Measurements from ENCODE around the gene ERFL.

DNA sequence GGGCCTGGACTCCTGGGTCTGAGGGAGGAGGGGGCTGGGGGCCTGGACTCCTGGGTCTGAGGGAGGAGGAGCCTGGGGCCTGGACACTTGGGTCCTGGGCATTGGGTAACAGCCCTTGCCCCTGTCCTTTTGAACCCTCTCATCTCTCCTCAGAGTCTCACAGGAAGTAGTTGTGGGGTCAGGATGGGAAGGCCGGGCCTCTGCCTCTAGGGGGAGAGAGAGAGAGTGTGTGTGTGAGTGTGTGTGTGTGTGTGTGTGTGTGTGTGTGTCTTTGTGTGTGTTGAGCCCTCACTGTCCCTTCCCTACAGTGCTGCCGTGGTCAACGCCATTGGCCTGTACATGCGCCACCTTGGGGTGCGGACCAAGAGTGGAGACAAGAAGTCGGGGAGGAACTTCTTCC, 34.4 kb downstream of the ERFL start:
- TF ChIP-seq, protein P1, sequence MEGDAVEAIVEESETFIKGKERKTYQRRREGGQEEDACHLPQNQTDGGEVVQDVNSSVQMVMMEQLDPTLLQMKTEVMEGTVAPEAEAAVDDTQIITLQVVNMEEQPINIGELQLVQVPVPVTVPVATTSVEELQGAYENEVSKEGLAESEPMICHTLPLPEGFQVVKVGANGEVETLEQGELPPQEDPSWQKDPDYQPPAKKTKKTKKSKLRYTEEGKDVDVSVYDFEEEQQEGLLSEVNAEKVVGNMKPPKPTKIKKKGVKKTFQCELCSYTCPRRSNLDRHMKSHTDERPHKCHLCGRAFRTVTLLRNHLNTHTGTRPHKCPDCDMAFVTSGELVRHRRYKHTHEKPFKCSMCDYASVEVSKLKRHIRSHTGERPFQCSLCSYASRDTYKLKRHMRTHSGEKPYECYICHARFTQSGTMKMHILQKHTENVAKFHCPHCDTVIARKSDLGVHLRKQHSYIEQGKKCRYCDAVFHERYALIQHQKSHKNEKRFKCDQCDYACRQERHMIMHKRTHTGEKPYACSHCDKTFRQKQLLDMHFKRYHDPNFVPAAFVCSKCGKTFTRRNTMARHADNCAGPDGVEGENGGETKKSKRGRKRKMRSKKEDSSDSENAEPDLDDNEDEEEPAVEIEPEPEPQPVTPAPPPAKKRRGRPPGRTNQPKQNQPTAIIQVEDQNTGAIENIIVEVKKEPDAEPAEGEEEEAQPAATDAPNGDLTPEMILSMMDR (IDR thresholded peaks at IDR 0.05), result no peak
- TF ChIP-seq POLR2A (IDR thresholded peaks at IDR 0.05; ENCODE audit: low read depth) (no peak), POLR2AphosphoS5 (IDR thresholded peaks at IDR 0.05) (no peak), EP300 (IDR thresholded peaks at IDR 0.05) (no peak)

Measured in esophagus muscularis mucosa (tissue), 4 donors.